Pancreas (tissue), 10 donors: ENCODE data around the gene TMEM272. TPM values are rescaled to one million over a fixed set of nuclear protein-coding genes. Genes with fewer than 3 reads are reported as not detected.

ENCODE experiments used
- ATAC-seq, 4 donors: fragments of 200-7000 bp; cut with Tn5 transposase; one replicate each; pipeline versions ENCODE4 v1.8.0 to v1.9.1; 2020; ENCODE audit warnings: mild to moderate bottlenecking in 4 of 4, moderate library complexity in 4 of 4
- DNase-seq, 6 donors: peaks; one replicate each; pipeline ENCODE4 v3.0.0-alpha.2; 2020
- FAIRE-seq: peaks from 2 replicates; lab custom pipeline; 2012; peaks lifted over from hg19 to GRCh38; lab: Jason Lieb, UNC
- H3K27ac ChIP-seq, 4 donors: fragments of 200-600 bp; sonication (generic); 1 replicate in 3 of 4; 2 replicates in 1 of 4; pipeline versions ENCODE4 v1.5.0 to v1.8.0; 2020
- H3K27me3 ChIP-seq, 4 donors: fragments of 200-600 bp; one replicate each; pipeline ENCODE4 v1.8.0; 2021
- H3K36me3 ChIP-seq, 3 donors: fragments of 200-600 bp; sonication (generic) in 1 of 3; one replicate each; pipeline versions ENCODE4 v1.5.0 to v1.8.0; 2020 to 2021
- H3K4me1 ChIP-seq, 3 donors: fragments of 200-600 bp; one replicate each; pipeline ENCODE4 v1.8.0; 2021
- H3K4me3 ChIP-seq, 4 donors: fragments of 200-600 bp; sonication (generic) in 2 of 4; one replicate each; pipeline versions ENCODE4 v1.5.0 to v1.8.0; 2020 to 2021
- H3K9me3 ChIP-seq, 4 donors: fragments of 200-600 bp; one replicate each; pipeline ENCODE4 v1.8.0; 2021
- CTCF ChIP-seq, 4 donors: fragments of 200-600 bp; sonication (generic) in 3 of 4; IDR thresholded peaks; one replicate each; pipeline versions ENCODE4 v1.5.0 to v1.8.0; 2021; ENCODE audit warnings: antibody characterized with exemption in 4 of 4
- WGBS, 2 donors: extraction: QIAGEN DNeasy Blood & Tissue Kit; methylation state at CpG; one replicate each; pipeline ENCODE4 v1.1.7; 2013; 5-methylcytosine and 5-hydroxymethylcytosine counted together
- intact Hi-C, 3 donors: fragments of 100-400 bp; cut with DNase I; formaldehyde crosslinking; loops; one replicate each; pipeline versions ENCODE4 v1.11.1 to v1.14.2; 2022
- polyA plus RNA-seq, 2 donors: library from polyadenylated mRNA; stranded (reverse); fragments of 200-250 nt; gene quantifications; one replicate each; pipeline ENCODE4 v1.2.3, GENCODE V29; 2013
- total RNA-seq, 6 donors: library from RNA; stranded (reverse); fragmentation: NEBNext Ultra II Directional in 4 of 6; extraction: Animal tissue kit (Norgen Biotek cat#: 25700) in 4 of 6; gene quantifications; one replicate each; pipeline versions ENCODE4 v1.2.1 to v1.2.4, GENCODE V29; 2021 to 2023
- donor health status: healthy with polysubstance abuse.
- donor health status: DM: no; HTN: no; CAD: no; lungs with moderate emphysema.
- donor health status: DM: no; HTN: no; CAD: no.
- donor health status: control.
- donor health status: control.
- donor health status: Bipolar disorder and iron deficiency.
- donor health status: DM: yes; HTN: yes; CAD: no.
- donor health status: DM: no; HTN: no; CAD: no.
- donor health status: DM: no; HTN: no; CAD: no.
- donor health status: DM: yes; HTN: yes; CAD: no.

Gene TMEM272
- total and polyA plus RNA-seq, 8 donors = 0.04 to 0.16 (median 0.09) TPM; not detected in 3

- Histone ChIP-seq H3K27ac (peak overlapping the region; percentile 67 to 75 (median 73)), H3K36me3 (peaks cover 0 to 22% (median 0%) of the 10 kb centered on the region in 3 donors), H3K4me3 (no peak overlapping the region), H3K4me1 (peaks cover 18 to 26% (median 19%) of the 10 kb centered on the region in 3 donors), H3K9me3 (no peaks in the 10 kb centered on the region), H3K27me3 (no peaks in the 10 kb centered on the region)
- ATAC-seq (peak; percentile 83 to 92 (median 88)), FAIRE-seq (no peak), DNase-seq (peak; percentile 73 to 89 (median 81))
- WGBS, 2 donors = 30 to 38% methylated on average over 12 of the region's 12 CpGs
- intact Hi-C loops = no loop called here
- no peak for TF ChIP-seq CTCF (IDR thresholded peaks at IDR 0.05)
Observed at GRCh38 chr13:51764184-51765141, 80.5 kb downstream of the TMEM272 start.

GRCh38 chr13:51763486-51763885 is 81.5 kb downstream of the TMEM272 start:
- 84 to 85% methylated on average over 2 of the region's 2 CpGs for WGBS, 2 donors
- intact Hi-C loops = no loop called here
- Histone ChIP-seq H3K9me3 (no peaks in the 10 kb centered on the region), H3K4me3 (no peak overlapping the region), H3K36me3 (peaks cover 0 to 32% (median 3%) of the 10 kb centered on the region in 3 donors), H3K27me3 (no peaks in the 10 kb centered on the region), H3K4me1 (peaks cover 10 to 17% (median 12%) of the 10 kb centered on the region in 3 donors), H3K27ac (peak overlapping the region in 3 of 4 donors; percentile 67 to 74 (median 72))
- no peak for TF ChIP-seq CTCF (IDR thresholded peaks at IDR 0.05)
- no peak for ATAC-seq
- FAIRE-seq = no peak
- no peak for DNase-seq

Other genes starting within 250 kb of the TMEM272 start
- 10 to 100 TPM; 13.8 to 34.6 (median 22.9) TPM for gene DHRS12, start 41.0 kb downstream of the TMEM272 start, total RNA-seq
- 10 to 100 TPM; 31.3 to 39.4 TPM for gene DHRS12, start 41.0 kb downstream of the TMEM272 start, polyA plus RNA-seq
- not detected for gene CCDC70, start 16.8 kb upstream of the TMEM272 start, total RNA-seq
- not detected for gene CCDC70, start 16.8 kb upstream of the TMEM272 start, polyA plus RNA-seq
- gene ATP7B, start 166.3 kb upstream of the TMEM272 start, total RNA-seq = 1 to 10 TPM; 2.3 to 6.0 (median 3.5) TPM
- 1 to 10 TPM; 2.0 to 2.3 TPM for gene ATP7B, start 166.3 kb upstream of the TMEM272 start, polyA plus RNA-seq
- gene ALG11, start 167.2 kb upstream of the TMEM272 start, total RNA-seq = 10 to 100 TPM; 11.8 to 22.1 (median 17.6) TPM
- 1 to 10 TPM; 2.5 to 3.1 TPM for gene ALG11, start 167.2 kb upstream of the TMEM272 start, polyA plus RNA-seq
- 1 to 10 TPM; 4.4 to 10.0 (median 7.4) TPM for gene UTP14C, start 179.5 kb upstream of the TMEM272 start, total RNA-seq
- 1 to 10 TPM; 1.7 to 5.0 TPM for gene UTP14C, start 179.5 kb upstream of the TMEM272 start, polyA plus RNA-seq